GM15510 (cell line): ENCODE data around the gene AVL9.

ENCODE experiments used
- POLR2A ChIP-seq: IDR thresholded peaks from 3 replicates; pipeline ENCODE4 v1.6.1; 2011; ENCODE audit warnings: borderline replicate concordance; ENCODE audit not compliant: insufficient read length; ENCODE audit errors: extremely low read depth

AVL9 gene

GRCh38 chr7:32518534-32519140, 23.3 kb downstream of the AVL9 start:
- no peak for TF ChIP-seq POLR2A

- TF ChIP-seq POLR2A: no peak
Measured at GRCh38 chr7:32519763-32520162, 24.5 kb downstream of the AVL9 start.

GRCh38 chr7:32522746-32523530, 27.6 kb downstream of the AVL9 start:
- no peak for TF ChIP-seq POLR2A

- no peak for TF ChIP-seq POLR2A
Measured at GRCh38 chr7:32524631-32525030, 29.3 kb downstream of the AVL9 start.

GRCh38 chr7:32525839-32526238, 30.6 kb downstream of the AVL9 start:
- no peak for TF ChIP-seq POLR2A

- no peak for TF ChIP-seq POLR2A
Measured at GRCh38 chr7:32531402-32531801, 36.1 kb downstream of the AVL9 start.

GRCh38 chr7:32532086-32532485, 36.8 kb downstream of the AVL9 start:
- no peak for TF ChIP-seq POLR2A

GRCh38 chr7:32532716-32533115, 37.4 kb downstream of the AVL9 start:
- TF ChIP-seq POLR2A: no peak

- TF ChIP-seq POLR2A: no peak
Measured at GRCh38 chr7:32533276-32534029, 38.2 kb downstream of the AVL9 start.

GRCh38 chr7:32535162-32535702, 39.9 kb downstream of the AVL9 start:
- no peak for TF ChIP-seq POLR2A

GRCh38 chr7:32536016-32536415, 40.7 kb downstream of the AVL9 start:
- TF ChIP-seq POLR2A: no peak

- TF ChIP-seq POLR2A: no peak
Measured at GRCh38 chr7:32536585-32536984, 41.3 kb downstream of the AVL9 start.

- TF ChIP-seq POLR2A: no peak
Measured at GRCh38 chr7:32537760-32538159, 42.5 kb downstream of the AVL9 start.

- TF ChIP-seq POLR2A: no peak
Measured at GRCh38 chr7:32539366-32539765, 44.1 kb downstream of the AVL9 start.

GRCh38 chr7:32539919-32540531, 44.7 kb downstream of the AVL9 start:
- no peak for TF ChIP-seq POLR2A
